Neural cell (in vitro differentiated cells): Measurements from ENCODE around the gene LEMD2. TPM values are rescaled to one million over a fixed set of nuclear protein-coding genes. Genes with fewer than 3 reads are reported as not detected.

Experiments used
- H2AFZ ChIP-seq: fragments of 200-600, 300-800 bp; sonication (generic), shearing (Covaris generic); 2 replicates; pipeline ENCODE4 v1.6.0; 2014; ENCODE audit warnings: low read depth, mild to moderate bottlenecking, antibody characterized with exemption, low read length, moderate library complexity
- H3F3A ChIP-seq: fragments of 200-600 bp; shearing (Covaris generic); 2 replicates; pipeline ENCODE4 v1.6.1; 2016; ENCODE audit warnings: mild to moderate bottlenecking, moderate library complexity, mixed read lengths, antibody characterized with exemption, low read length; ENCODE audit not compliant: insufficient read depth, poor library complexity, severe bottlenecking
- H3K27ac ChIP-seq: fragments of 200-600, 300-800 bp; sonication (generic), shearing (Covaris generic); 2 replicates; pipeline ENCODE4 v1.5.1; 2014; ENCODE audit warnings: mild to moderate bottlenecking, low read length, moderate library complexity
- H3K27me3 ChIP-seq: fragments of 300-800, 200-600 bp; sonication (generic), shearing (Covaris generic); 2 replicates; pipeline ENCODE4 v1.6.0; 2014; ENCODE audit warnings: mild to moderate bottlenecking, low read depth, low read length, moderate library complexity; ENCODE audit not compliant: insufficient read depth
- H3K36me3 ChIP-seq: fragments of 300-800, 200-600 bp; sonication (generic), shearing (Covaris generic); 2 replicates; pipeline ENCODE4 v1.5.1; 2014; ENCODE audit warnings: mild to moderate bottlenecking, antibody characterized with exemption, low read length, moderate library complexity; ENCODE audit not compliant: insufficient read depth
- H3K4me2 ChIP-seq: fragments of 300-800, 200-600 bp; sonication (generic), shearing (Covaris generic); 2 replicates; pipeline ENCODE4 v1.6.0; 2014; ENCODE audit warnings: mild to moderate bottlenecking, low read length
- H3K4me3 ChIP-seq: fragments of 300-800, 200-600 bp; sonication (generic), shearing (Covaris generic); 2 replicates; pipeline ENCODE4 v1.5.1; 2014; ENCODE audit warnings: mild to moderate bottlenecking, low read length, moderate library complexity
- H3K79me2 ChIP-seq: fragments of 200-600 bp; shearing (Covaris generic); replicated peaks from 2 replicates; pipeline ENCODE4 v1.6.0; 2014; ENCODE audit warnings: mild to moderate bottlenecking, low read length, moderate library complexity; ENCODE audit not compliant: insufficient read depth
- H3K9ac ChIP-seq: fragments of 300-800, 200-600 bp; sonication (generic), shearing (Covaris generic); 2 replicates; pipeline ENCODE4 v1.6.1; 2016; ENCODE audit warnings: mild to moderate bottlenecking, low read length, mixed read lengths
- H3K9me2 ChIP-seq: fragments of 200-600 bp; shearing (Covaris generic); 2 replicates; pipeline ENCODE4 v1.6.1; 2016; ENCODE audit warnings: mild to moderate bottlenecking, low read length, mixed read lengths; ENCODE audit not compliant: insufficient read depth
- H3K9me3 ChIP-seq: fragments of 200-600, 300-800 bp; sonication (generic), shearing (Covaris generic); 2 replicates; pipeline ENCODE4 v1.6.1; 2016; ENCODE audit warnings: mild to moderate bottlenecking, mixed run types, low read length, moderate library complexity, mixed read lengths
- H4K20me1 ChIP-seq: fragments of 200-600 bp; shearing (Covaris generic); 2 replicates; pipeline ENCODE4 v1.6.1; 2016; ENCODE audit warnings: mild to moderate bottlenecking, mixed run types; ENCODE audit not compliant: insufficient read depth
- CTCF ChIP-seq: fragments of 450-650 bp; IDR thresholded peaks from 2 replicates; pipeline ENCODE4 v1.5.1; 2014; ENCODE audit warnings: antibody characterized with exemption, mild to moderate bottlenecking, moderate library complexity; ENCODE audit not compliant: poor library complexity, severe bottlenecking
- EP300 ChIP-seq: fragments of 450-650 bp; conservative IDR thresholded peaks from 2 replicates; pipeline ENCODE4 v1.6.1; 2014; ENCODE audit warnings: antibody characterized with exemption, mild to moderate bottlenecking, moderate library complexity; ENCODE audit not compliant: poor library complexity, severe bottlenecking
- EZH2 ChIP-seq: fragments of 200-600, 300-800 bp; shearing (Covaris generic), sonication (generic); IDR thresholded peaks from 2 replicates; pipeline ENCODE4 v1.6.1; 2014; ENCODE audit warnings: antibody characterized with exemption, low read length, borderline replicate concordance, mild to moderate bottlenecking; ENCODE audit not compliant: insufficient read depth, poor library complexity, severe bottlenecking
- MXI1 ChIP-seq: fragments of 450-650 bp; conservative IDR thresholded peaks from 2 replicates; pipeline ENCODE4 v1.6.1; 2014; ENCODE audit warnings: antibody characterized with exemption, mild to moderate bottlenecking; ENCODE audit not compliant: poor library complexity, severe bottlenecking
- POLR2AphosphoS5 ChIP-seq: IDR thresholded peaks from 2 replicates; pipeline ENCODE4 v1.6.1; 2012
- RAD21 ChIP-seq: fragments of 450-650 bp; conservative IDR thresholded peaks from 2 replicates; pipeline ENCODE4 v1.6.1; 2014; ENCODE audit warnings: antibody characterized with exemption, mild to moderate bottlenecking, moderate library complexity
- SMC3 ChIP-seq: fragments of 450-650 bp; conservative IDR thresholded peaks from 2 replicates; pipeline ENCODE4 v1.6.1; 2014; ENCODE audit warnings: antibody characterized with exemption, mild to moderate bottlenecking, moderate library complexity; ENCODE audit not compliant: poor library complexity
- TAF1 ChIP-seq: IDR thresholded peaks from 2 replicates; pipeline ENCODE4 v1.6.1; 2012; ENCODE audit warnings: low read depth
- polyA plus RNA-seq: library from polyadenylated mRNA; depleted of rRNA; stranded (reverse); fragments of >200 nt; gene quantifications from 2 replicates; pipeline ENCODE4 v1.2.3, GENCODE V29; 2014
- TF ChIP-seq, protein P1 (sequence below): IDR thresholded peaks from 2 replicates; pipeline ENCODE4 v1.6.1; 2012; ENCODE audit warnings: borderline replicate concordance

LEMD2 gene
- polyA plus RNA-seq, 1 donor from 2014 or later = 84.6 TPM

GRCh38 chr6:33792981-33793380, 4.1 kb upstream of the LEMD2 start:
- H3K27me3 ChIP-seq = no peaks in the 10 kb centered on the region
- no peaks in the 10 kb centered on the region for H3K9me2 ChIP-seq
- H3K9me3 ChIP-seq = no peaks in the 10 kb centered on the region
- no peaks in the 10 kb centered on the region for H3K36me3 ChIP-seq
- no peak overlapping the region for H3K4me2 ChIP-seq
- H3K27ac ChIP-seq = no peak overlapping the region
- H3K4me3 ChIP-seq = no peak overlapping the region
- TF ChIP-seq MXI1 = no peak
- no peak for TF ChIP-seq EZH2
- TF ChIP-seq RAD21 = no peak
- no peak for TF ChIP-seq SMC3
- TF ChIP-seq POLR2AphosphoS5 = no peak
- TF ChIP-seq EP300 = no peak
- TF ChIP-seq CTCF = no peak
- TF ChIP-seq, protein P1, sequence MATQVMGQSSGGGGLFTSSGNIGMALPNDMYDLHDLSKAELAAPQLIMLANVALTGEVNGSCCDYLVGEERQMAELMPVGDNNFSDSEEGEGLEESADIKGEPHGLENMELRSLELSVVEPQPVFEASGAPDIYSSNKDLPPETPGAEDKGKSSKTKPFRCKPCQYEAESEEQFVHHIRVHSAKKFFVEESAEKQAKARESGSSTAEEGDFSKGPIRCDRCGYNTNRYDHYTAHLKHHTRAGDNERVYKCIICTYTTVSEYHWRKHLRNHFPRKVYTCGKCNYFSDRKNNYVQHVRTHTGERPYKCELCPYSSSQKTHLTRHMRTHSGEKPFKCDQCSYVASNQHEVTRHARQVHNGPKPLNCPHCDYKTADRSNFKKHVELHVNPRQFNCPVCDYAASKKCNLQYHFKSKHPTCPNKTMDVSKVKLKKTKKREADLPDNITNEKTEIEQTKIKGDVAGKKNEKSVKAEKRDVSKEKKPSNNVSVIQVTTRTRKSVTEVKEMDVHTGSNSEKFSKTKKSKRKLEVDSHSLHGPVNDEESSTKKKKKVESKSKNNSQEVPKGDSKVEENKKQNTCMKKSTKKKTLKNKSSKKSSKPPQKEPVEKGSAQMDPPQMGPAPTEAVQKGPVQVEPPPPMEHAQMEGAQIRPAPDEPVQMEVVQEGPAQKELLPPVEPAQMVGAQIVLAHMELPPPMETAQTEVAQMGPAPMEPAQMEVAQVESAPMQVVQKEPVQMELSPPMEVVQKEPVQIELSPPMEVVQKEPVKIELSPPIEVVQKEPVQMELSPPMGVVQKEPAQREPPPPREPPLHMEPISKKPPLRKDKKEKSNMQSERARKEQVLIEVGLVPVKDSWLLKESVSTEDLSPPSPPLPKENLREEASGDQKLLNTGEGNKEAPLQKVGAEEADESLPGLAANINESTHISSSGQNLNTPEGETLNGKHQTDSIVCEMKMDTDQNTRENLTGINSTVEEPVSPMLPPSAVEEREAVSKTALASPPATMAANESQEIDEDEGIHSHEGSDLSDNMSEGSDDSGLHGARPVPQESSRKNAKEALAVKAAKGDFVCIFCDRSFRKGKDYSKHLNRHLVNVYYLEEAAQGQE = no peak
- no peak for TF ChIP-seq TAF1
- no peaks in the 10 kb centered on the region for H3F3A ChIP-seq
- H4K20me1 ChIP-seq = no peaks in the 10 kb centered on the region
- peaks cover 3% of the 10 kb centered on the region for H3K79me2 ChIP-seq
- H2AFZ ChIP-seq = no peak overlapping the region
- no peak overlapping the region for H3K9ac ChIP-seq

- H3K9me2 ChIP-seq = no peaks in the 10 kb centered on the region
- no peak overlapping the region for H3K4me3 ChIP-seq
- H3K27ac ChIP-seq = no peak overlapping the region
- no peak overlapping the region for H3K9ac ChIP-seq
- H3K9me3 ChIP-seq = no peaks in the 10 kb centered on the region
- peaks cover 16% of the 10 kb centered on the region for H3K79me2 ChIP-seq
- TF ChIP-seq POLR2AphosphoS5 (no peak), MXI1 (no peak), RAD21 (no peak), EZH2 (no peak), TAF1 (no peak), CTCF (no peak), SMC3 (no peak), EP300 (no peak)
- TF ChIP-seq, protein P1 = no peak
- H2AFZ ChIP-seq = no peak overlapping the region
- H4K20me1 ChIP-seq = no peaks in the 10 kb centered on the region
- no peaks in the 10 kb centered on the region for H3K27me3 ChIP-seq
- no peaks in the 10 kb centered on the region for H3F3A ChIP-seq
- no peak overlapping the region for H3K4me2 ChIP-seq
- no peaks in the 10 kb centered on the region for H3K36me3 ChIP-seq
Measured at GRCh38 chr6:33791620-33792019, 2.7 kb upstream of the LEMD2 start.
